ENCODE data around the gene SPOCK1.

The SPOCK1 gene

GRCh38 chr5:137164536-137164935 lies 334.6 kb downstream of the SPOCK1 start:
- DNase-seq = no peak

- no peak for DNase-seq
Observed at GRCh38 chr5:137158691-137159090, 340.4 kb downstream of the SPOCK1 start.

- DNase-seq = no peak
Observed at GRCh38 chr5:137156180-137156579, 342.9 kb downstream of the SPOCK1 start.

DNA sequence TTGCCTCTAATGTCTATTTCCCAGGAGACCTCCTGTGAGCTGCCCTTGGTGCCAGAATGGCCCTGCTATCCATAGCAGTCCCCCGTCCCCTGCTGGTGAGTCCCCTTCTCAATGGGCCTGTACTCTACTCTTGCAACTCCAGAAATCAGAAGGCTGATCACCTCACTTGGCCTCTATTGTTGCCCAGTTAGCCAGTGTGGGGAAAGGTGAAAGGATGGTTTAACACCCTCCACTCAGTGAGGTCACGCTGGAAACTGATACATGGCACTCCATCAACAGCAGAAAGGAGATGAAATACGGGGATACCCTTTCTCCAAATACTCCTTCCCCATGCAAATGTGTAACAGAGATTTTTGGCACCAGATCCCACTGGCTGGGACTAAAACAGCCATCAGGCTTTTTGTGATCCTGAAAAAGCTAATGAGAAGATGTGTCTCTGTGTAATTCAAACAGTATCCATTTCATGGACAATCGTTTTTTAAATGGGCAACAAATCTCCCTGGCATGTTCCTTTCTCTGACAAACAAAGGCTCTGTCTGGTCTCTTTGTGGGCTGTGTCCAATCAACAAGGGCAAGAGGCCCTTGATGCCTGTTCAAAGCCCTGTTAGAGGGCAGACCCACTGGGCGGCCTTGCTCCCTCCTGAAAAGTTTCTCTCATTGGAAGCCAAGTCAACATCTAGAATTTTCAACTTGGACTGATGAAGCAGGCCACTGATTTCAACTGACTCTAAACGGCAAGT lies 343.7 kb downstream of the SPOCK1 start:
- peak in 5 of 56 donors; percentile 5 to 23 (median 8) for DNase-seq

GRCh38 chr5:137152616-137153015 lies 346.5 kb downstream of the SPOCK1 start:
- DNase-seq = no peak

- DNase-seq = no peak
Observed at GRCh38 chr5:137148655-137149054, 350.5 kb downstream of the SPOCK1 start.

GRCh38 chr5:137148159-137148558 lies 351.0 kb downstream of the SPOCK1 start:
- DNase-seq = no peak

DNA sequence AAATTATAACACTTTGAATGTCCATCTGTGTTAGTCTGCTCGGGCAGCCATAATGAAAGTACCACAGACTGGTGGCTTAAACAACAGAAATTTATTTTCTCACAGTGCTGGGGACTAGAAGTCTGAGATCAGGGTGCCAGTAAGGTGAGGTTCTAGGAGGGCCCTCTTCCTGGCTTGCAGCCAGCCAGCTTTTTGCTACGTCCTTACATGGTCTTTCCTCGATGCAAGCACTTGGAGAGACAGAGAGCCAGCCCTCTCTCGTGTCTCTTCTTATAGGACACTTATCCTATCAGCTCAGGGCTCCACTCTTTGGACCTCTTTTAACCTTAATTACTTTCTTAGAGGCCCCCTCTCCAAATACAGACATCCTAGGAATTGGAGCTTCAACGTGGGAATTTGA lies 351.8 kb downstream of the SPOCK1 start:
- peak in 1 of 56 donors; percentile 2 for DNase-seq

GRCh38 chr5:137146402-137146890 lies 352.7 kb downstream of the SPOCK1 start:
- DNase-seq = peak in 47 of 56 donors; percentile 19 to 91 (median 58)

DNA sequence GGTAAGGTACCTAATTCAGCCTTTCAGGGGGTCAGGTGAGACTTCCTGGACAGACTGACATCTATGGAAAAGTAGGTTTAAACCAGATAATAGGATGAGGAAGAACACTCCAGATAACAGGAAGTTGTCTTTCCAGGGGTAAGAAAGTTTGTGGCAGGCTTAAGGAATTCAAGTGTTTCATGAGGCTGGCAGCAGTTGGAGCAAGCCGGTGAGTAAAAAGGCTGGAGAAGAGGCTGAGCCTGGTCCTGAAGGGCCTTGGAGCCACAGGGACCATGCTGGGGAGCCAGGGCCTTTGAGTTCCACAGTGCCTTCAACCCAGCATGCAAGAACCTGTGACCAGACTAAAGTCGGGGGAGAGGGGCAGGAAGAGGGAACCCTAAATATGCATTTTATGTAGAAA lies 353.4 kb downstream of the SPOCK1 start:
- DNase-seq = no peak

DNA sequence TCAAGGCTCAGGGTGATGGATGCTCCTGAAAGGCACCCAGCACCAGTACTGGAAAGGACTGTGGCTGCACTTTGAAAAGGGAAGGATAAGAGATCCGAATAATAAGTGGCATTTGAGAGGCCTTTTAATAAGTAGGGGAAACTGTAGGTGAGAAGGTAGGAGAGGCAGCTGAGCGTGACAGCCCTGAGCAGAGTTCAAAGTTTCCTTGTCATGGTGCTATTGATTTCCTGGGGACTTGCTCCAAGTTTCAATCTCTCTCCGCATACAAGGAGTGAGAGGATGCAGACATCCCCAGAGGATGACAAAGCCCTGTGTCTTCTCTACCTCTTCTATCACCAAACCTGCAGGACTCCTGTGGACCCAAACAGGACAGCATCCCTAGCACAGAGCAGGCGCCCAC lies 354.5 kb downstream of the SPOCK1 start:
- no peak for DNase-seq

GRCh38 chr5:137142764-137143605 lies 356.1 kb downstream of the SPOCK1 start:
- DNase-seq = peak in 2 of 56 donors; percentile 7 to 46

DNA sequence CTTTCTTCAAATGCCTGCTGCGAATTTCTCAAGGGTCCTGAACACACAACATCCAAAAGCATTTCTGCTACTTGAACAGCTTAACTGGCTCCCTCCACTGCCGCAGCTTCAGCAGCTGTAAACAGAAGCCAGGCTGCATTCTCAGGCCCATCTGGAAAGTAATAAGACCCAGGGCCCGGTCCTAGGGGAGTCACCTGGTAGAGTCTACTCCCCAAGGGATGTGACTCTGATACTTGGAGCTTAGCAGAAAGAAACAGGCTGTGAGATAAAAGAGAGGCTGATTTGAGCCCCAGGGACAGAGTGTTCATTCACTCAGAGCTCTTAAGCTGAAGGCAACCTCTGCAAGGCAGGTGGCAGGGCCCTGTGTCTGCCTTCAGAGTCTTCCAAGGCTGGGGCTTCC lies 356.8 kb downstream of the SPOCK1 start:
- no peak for DNase-seq

- no peak for DNase-seq
Observed at GRCh38 chr5:137141779-137142178, 357.3 kb downstream of the SPOCK1 start.

DNA sequence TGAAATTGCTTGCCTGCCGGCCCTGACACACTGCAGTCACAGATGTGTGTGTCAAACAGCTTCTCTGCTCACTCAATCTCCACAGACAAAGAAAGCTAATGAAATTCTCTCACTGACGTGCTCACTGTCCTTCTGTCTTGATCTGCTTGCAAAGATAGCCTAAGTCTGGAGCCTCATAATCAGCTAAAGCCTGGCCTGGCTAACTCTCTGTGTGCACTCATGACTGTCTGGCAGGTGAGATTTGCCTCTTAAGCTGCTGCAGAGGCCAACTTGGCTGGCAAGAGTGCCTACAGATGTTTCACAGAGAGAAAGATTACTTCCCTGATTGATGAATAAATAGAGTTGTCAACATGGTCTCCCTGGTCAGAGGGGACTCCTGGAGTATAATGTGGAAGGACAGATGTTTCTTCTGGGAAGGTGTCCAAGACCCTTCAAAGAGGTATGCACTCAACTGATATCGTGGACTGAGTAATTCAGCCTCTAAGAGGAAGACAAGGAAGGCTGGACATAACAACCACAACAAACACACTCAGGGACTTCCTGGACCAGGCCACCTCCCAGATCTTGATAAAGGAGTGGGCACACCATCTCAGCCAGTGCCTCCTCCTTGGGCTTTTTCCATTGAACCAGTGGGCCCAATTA lies 362.0 kb downstream of the SPOCK1 start:
- DNase-seq = no peak

GRCh38 chr5:137134920-137135532 lies 364.1 kb downstream of the SPOCK1 start:
- DNase-seq = no peak

- no peak for DNase-seq
Observed at GRCh38 chr5:137129886-137130680, 369.0 kb downstream of the SPOCK1 start.

GRCh38 chr5:137128012-137128411 lies 371.1 kb downstream of the SPOCK1 start:
- DNase-seq = no peak

DNA sequence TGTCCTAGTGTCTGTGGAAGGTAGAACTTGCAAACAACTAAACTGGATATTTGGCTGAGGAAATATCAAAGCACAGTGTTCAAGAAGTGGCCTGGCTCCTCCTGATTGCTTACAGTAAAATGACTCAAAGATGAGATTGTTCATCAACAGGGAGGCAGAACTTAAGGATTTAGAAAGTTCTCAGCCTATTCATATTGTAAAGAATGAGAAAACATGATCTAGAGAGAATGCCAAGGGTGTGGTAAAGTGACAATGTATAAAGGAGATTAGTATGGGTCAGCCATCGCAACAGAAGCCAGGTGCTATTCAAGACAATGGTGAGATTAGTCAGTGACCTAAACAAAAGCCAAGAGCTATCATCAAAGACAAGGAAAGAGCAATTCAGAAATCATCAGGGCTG lies 372.3 kb downstream of the SPOCK1 start:
- no peak for DNase-seq

GRCh38 chr5:137122558-137122957 lies 376.6 kb downstream of the SPOCK1 start:
- DNase-seq = no peak

- DNase-seq = no peak
Observed at GRCh38 chr5:137122075-137122474, 377.1 kb downstream of the SPOCK1 start.

Measured in nucleus accumbens (tissue), 56 donors.